IMR-90 (cell line): Measurements from ENCODE around the gene PIK3CB. TPM values are rescaled to one million over a fixed set of nuclear protein-coding genes. Genes with fewer than 3 reads are reported as not detected.

Experiments used
- ATAC-seq: fragments of 200-7000 bp; cut with Tn5 transposase; 2 replicates; pipeline ENCODE4 v1.9.1; 2020; ENCODE audit warnings: low read depth, mild to moderate bottlenecking, moderate library complexity
- BruUV-seq: library from RNA; stranded (reverse); fragments of 400-500 nt; replicated peaks from 2 replicates; lab custom pipeline; 2021; lab: Mats Ljungman, UMichigan
- CTCF ChIA-PET: fragments of 300-600 bp; formaldehyde crosslinking; extraction: SDS; loops from one replicate; lab custom pipeline; 2021; ENCODE audit warnings: antibody characterized with exemption; lab: Yijun Ruan, JAX
- POLR2A ChIA-PET: fragments of 300-600 bp; sonication (Branson Sonifier 250); formaldehyde crosslinking; loops from one replicate; lab custom pipeline; 2022; ENCODE audit warnings: antibody characterized with exemption; ENCODE audit not compliant: unreplicated experiment; lab: Charles Lee
- DNase-seq: peaks from one replicate; pipeline ENCODE4 v3.0.0; 2013
- H2AFZ ChIP-seq: replicated peaks from 2 replicates; pipeline ENCODE3; 2013; ENCODE audit warnings: low read length, mild to moderate bottlenecking; ENCODE audit not compliant: poor library complexity
- H2AK5ac ChIP-seq: 2 replicates; pipeline ENCODE4 v1.6.1; 2013; ENCODE audit warnings: low read depth, low read length, inconsistent platforms
- H2AK9ac ChIP-seq: replicated peaks from 2 replicates; pipeline ENCODE3; 2013; ENCODE audit warnings: mild to moderate bottlenecking, low read depth, low read length, moderate library complexity; ENCODE audit not compliant: poor library complexity
- H2BK120ac ChIP-seq: 2 replicates; pipeline ENCODE4 v1.6.1; 2013; ENCODE audit warnings: low read depth, low read length, inconsistent platforms
- H2BK15ac ChIP-seq: 3 replicates; pipeline ENCODE4 v1.6.1; 2013; ENCODE audit warnings: low read depth, low read length, inconsistent platforms
- H2BK20ac ChIP-seq: 2 replicates; pipeline ENCODE4 v1.6.1; 2013; ENCODE audit warnings: low read depth, mild to moderate bottlenecking, inconsistent platforms, low read length, moderate library complexity
- H2BK5ac ChIP-seq: 2 replicates; pipeline ENCODE4 v1.6.1; 2013; ENCODE audit warnings: mild to moderate bottlenecking, low read depth, low read length, inconsistent platforms; ENCODE audit not compliant: poor library complexity, severe bottlenecking
- H3K14ac ChIP-seq: replicated peaks from 2 replicates; pipeline ENCODE4 v1.6.1; 2013; ENCODE audit warnings: low read depth, low read length, inconsistent platforms
- H3K18ac ChIP-seq: 2 replicates; pipeline ENCODE4 v1.6.1; 2013; ENCODE audit warnings: low read depth, low read length, control low read depth
- H3K23ac ChIP-seq: 2 replicates; pipeline ENCODE4 v1.6.1; 2013; ENCODE audit warnings: low read depth, low read length, inconsistent platforms
- H3K27ac ChIP-seq: 2 replicates; pipeline ENCODE4 v1.5.1; 2013; ENCODE audit warnings: mild to moderate bottlenecking, control low read depth, low read length; ENCODE audit not compliant: insufficient read depth
- H3K27me3 ChIP-seq: 2 replicates; pipeline ENCODE4 v1.6.1; 2013; ENCODE audit warnings: low read length; ENCODE audit not compliant: control insufficient read depth, insufficient read depth
- H3K36me3 ChIP-seq: 2 replicates; pipeline ENCODE4 v1.6.1; 2013; ENCODE audit warnings: low read length, mixed read lengths; ENCODE audit not compliant: control insufficient read depth, insufficient read depth
- H3K4ac ChIP-seq: 2 replicates; pipeline ENCODE4 v1.6.1; 2013; ENCODE audit warnings: low read depth, low read length, inconsistent platforms
- H3K4me1 ChIP-seq: 2 replicates; pipeline ENCODE4 v1.6.1; 2013; ENCODE audit warnings: low read length, mixed read lengths; ENCODE audit not compliant: control insufficient read depth, insufficient read depth
- H3K4me2 ChIP-seq: 2 replicates; pipeline ENCODE4 v1.6.1; 2013; ENCODE audit warnings: low read depth, mild to moderate bottlenecking, control low read depth, low read length, moderate library complexity
- H3K4me3 ChIP-seq: 2 replicates; pipeline ENCODE4 v1.5.1; 2013; ENCODE audit warnings: low read depth, mild to moderate bottlenecking, control low read depth, low read length, moderate library complexity; ENCODE audit not compliant: insufficient read depth
- H3K56ac ChIP-seq: 2 replicates; pipeline ENCODE4 v1.6.1; 2013; ENCODE audit warnings: low read length, inconsistent platforms; ENCODE audit not compliant: insufficient read depth; ENCODE audit errors: extremely low read depth
- H3K79me1 ChIP-seq, 2 experiments: 2 replicates each; pipeline ENCODE4 v1.6.1; 2013; ENCODE audit warnings: low read length in 2 of 2, inconsistent platforms in 1 of 2, low read depth in 1 of 2
- H3K9ac ChIP-seq: 2 replicates; pipeline ENCODE4 v1.6.1; 2013; ENCODE audit warnings: low read depth, low read length, control low read depth
- H3K9me1 ChIP-seq: 2 replicates; pipeline ENCODE4 v1.6.1; 2013; ENCODE audit warnings: low read length, inconsistent platforms; ENCODE audit not compliant: insufficient read depth
- H3K9me3 ChIP-seq: 2 replicates; pipeline ENCODE4 v1.6.1; 2013; ENCODE audit warnings: low read length; ENCODE audit not compliant: control insufficient read depth, insufficient read depth
- H4K20me1 ChIP-seq: 2 replicates; pipeline ENCODE4 v1.6.1; 2013; ENCODE audit warnings: low read length, inconsistent platforms; ENCODE audit not compliant: insufficient read depth
- H4K5ac ChIP-seq: 2 replicates; pipeline ENCODE4 v1.6.1; 2013; ENCODE audit warnings: mild to moderate bottlenecking, low read depth, low read length, control low read depth
- H4K8ac ChIP-seq, 2 experiments: 2 replicates each; pipeline ENCODE4 v1.6.1; 2013; ENCODE audit warnings: low read depth in 2 of 2, low read length in 2 of 2, control low read depth in 1 of 2, inconsistent platforms in 1 of 2
- H4K91ac ChIP-seq: 2 replicates; pipeline ENCODE4 v1.6.1; 2013; ENCODE audit warnings: low read depth, low read length, inconsistent platforms; ENCODE audit not compliant: insufficient read depth
- BHLHE40 ChIP-seq: fragments of 150-350 bp; IDR thresholded peaks from 2 replicates; pipeline ENCODE4 v1.6.1; 2016; ENCODE audit warnings: mild to moderate bottlenecking, low read depth, low read length
- CEBPB ChIP-seq: IDR thresholded peaks from 2 replicates; pipeline ENCODE4 v1.6.1; 2012; ENCODE audit warnings: low read depth, low read length, improper control_type of control experiment
- FOS ChIP-seq: fragments of 150-350 bp; IDR thresholded peaks from 2 replicates; pipeline ENCODE4 v1.6.1; 2016; ENCODE audit warnings: low read depth, low read length
- MAFK ChIP-seq: IDR thresholded peaks from 2 replicates; pipeline ENCODE4 v1.6.1; 2012; ENCODE audit warnings: low read depth, low read length, improper control_type of control experiment
- MXI1 ChIP-seq: IDR thresholded peaks from 2 replicates; pipeline ENCODE4 v1.6.1; 2012; ENCODE audit warnings: low read depth, mild to moderate bottlenecking, low read length, moderate library complexity, borderline replicate concordance
- RAD21 ChIP-seq: IDR thresholded peaks from 2 replicates; pipeline ENCODE4 v1.6.1; 2012; ENCODE audit warnings: low read length, improper control_type of control experiment
- RCOR1 ChIP-seq: IDR thresholded peaks from 2 replicates; pipeline ENCODE4 v1.6.1; 2012; ENCODE audit warnings: mild to moderate bottlenecking, low read length, improper control_type of control experiment; ENCODE audit not compliant: insufficient replicate concordance
- RFX5 ChIP-seq: IDR thresholded peaks from 2 replicates; pipeline ENCODE4 v1.8.0; 2012; ENCODE audit warnings: low read depth, mild to moderate bottlenecking, low read length, moderate library complexity
- SMC3 ChIP-seq: fragments of 150-350 bp; IDR thresholded peaks from 2 replicates; pipeline ENCODE4 v1.6.1; 2016; ENCODE audit warnings: low read depth, mild to moderate bottlenecking, antibody characterized with exemption, low read length, moderate library complexity
- USF2 ChIP-seq: fragments of 150-350 bp; IDR thresholded peaks from 2 replicates; pipeline ENCODE4 v1.6.1; 2017; ENCODE audit warnings: mild to moderate bottlenecking, antibody characterized with exemption, low read length, low read depth
- WGBS, 2 experiments: methylation state at CpG; one replicate each; pipeline versions ENCODE4 v1.1.5 to v1.1.7; 2013; ENCODE audit warnings: missing lambda C conversion rate in 2 of 2; ENCODE audit not compliant: insufficient read length in 1 of 2; ENCODE audit errors: extremely low coverage in 2 of 2; 5-methylcytosine and 5-hydroxymethylcytosine counted together
- dilution Hi-C: fragments of 300-500 bp; cut with HindIII; formaldehyde crosslinking; loops from one replicate; pipeline ENCODE4 v1.14.3; 2018; ENCODE audit warnings: low sequenced_read_pairs; ENCODE audit not compliant: unreplicated experiment
- in situ Hi-C: fragments of 300-500 bp; cut with MboI; formaldehyde crosslinking; loops from 3 replicates; pipeline ENCODE4 v1.14.3; 2019; ENCODE audit warnings: low sequenced_read_pairs, inconsistent platforms, mixed read lengths
- intact Hi-C: fragments of 100-400 bp; cut with micrococcal nuclease; formaldehyde crosslinking; loops from 2 replicates; pipeline ENCODE4 v1.10.0; 2022
- polyA plus RNA-seq, 3 experiments: library from polyadenylated mRNA; depleted of rRNA; stranded (reverse); fragments of >200 nt; gene quantifications; 2 replicates each; pipeline ENCODE4 v1.2.3, GENCODE V29; 2012; ENCODE audit warnings: low replicate concordance in 1 of 3
- total RNA-seq: library from RNA; depleted of rRNA; stranded (reverse); fragments of >200 nt; gene quantifications from 2 replicates; pipeline ENCODE4 v1.2.3, GENCODE V29; 2012
- TF ChIP-seq, protein P1 (sequence below): conservative IDR thresholded peaks from 2 replicates; pipeline ENCODE4 v1.5.1; 2012; ENCODE audit warnings: mild to moderate bottlenecking, low read depth, low read length, improper control_type of control experiment

Gene PIK3CB
- total and polyA plus RNA-seq, 2 of the 4 experiments (the other 2 are of a cell fraction): 6.3 to 6.8 TPM

DNA sequence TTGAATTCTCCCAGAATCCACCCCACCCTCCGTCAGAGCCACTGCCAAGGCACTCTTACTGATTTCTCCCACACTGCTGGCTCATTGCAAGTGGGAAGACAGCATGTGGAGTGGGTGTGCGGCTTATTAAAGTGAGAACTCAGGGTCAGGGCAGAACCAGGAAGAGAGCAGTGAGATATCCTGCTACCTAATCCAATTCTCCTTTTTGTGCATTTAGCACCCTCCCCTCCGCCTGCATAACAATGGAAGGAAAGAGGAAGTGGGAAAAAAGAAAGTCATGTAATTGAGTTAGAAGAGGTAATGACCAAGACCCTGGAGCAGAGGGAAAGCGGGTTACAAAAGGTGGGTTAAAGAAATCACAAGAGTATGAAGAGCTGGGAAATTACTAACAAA is 27.8 kb upstream of the PIK3CB start:
- peaks cover 13% of the 10 kb centered on the region for H3K9me1 ChIP-seq
- H4K20me1 ChIP-seq: no peaks in the 10 kb centered on the region
- no peak overlapping the region for H3K23ac ChIP-seq
- dilution Hi-C loops: no loop called here
- DNase-seq (no peak), ATAC-seq (peak; percentile 7; the same call in 1 of the 2 replicates)
- H2BK5ac ChIP-seq: no peak overlapping the region
- BruUV-seq: no TSS peak
- TF ChIP-seq RFX5 (no peak), RCOR1 (no peak), CEBPB (no peak), BHLHE40 (no peak), MAFK (no peak), SMC3 (no peak), RAD21 (no peak), MXI1 (no peak), FOS (no peak), USF2 (no peak)
- TF ChIP-seq, protein P1, sequence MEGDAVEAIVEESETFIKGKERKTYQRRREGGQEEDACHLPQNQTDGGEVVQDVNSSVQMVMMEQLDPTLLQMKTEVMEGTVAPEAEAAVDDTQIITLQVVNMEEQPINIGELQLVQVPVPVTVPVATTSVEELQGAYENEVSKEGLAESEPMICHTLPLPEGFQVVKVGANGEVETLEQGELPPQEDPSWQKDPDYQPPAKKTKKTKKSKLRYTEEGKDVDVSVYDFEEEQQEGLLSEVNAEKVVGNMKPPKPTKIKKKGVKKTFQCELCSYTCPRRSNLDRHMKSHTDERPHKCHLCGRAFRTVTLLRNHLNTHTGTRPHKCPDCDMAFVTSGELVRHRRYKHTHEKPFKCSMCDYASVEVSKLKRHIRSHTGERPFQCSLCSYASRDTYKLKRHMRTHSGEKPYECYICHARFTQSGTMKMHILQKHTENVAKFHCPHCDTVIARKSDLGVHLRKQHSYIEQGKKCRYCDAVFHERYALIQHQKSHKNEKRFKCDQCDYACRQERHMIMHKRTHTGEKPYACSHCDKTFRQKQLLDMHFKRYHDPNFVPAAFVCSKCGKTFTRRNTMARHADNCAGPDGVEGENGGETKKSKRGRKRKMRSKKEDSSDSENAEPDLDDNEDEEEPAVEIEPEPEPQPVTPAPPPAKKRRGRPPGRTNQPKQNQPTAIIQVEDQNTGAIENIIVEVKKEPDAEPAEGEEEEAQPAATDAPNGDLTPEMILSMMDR: no peak
- H3K4ac ChIP-seq: no peak overlapping the region; the same call in 1 of the 2 replicates
- H3K9me3 ChIP-seq: no peaks in the 10 kb centered on the region
- H3K4me1 ChIP-seq: peaks cover 15% of the 10 kb centered on the region
- H3K14ac ChIP-seq: no peak overlapping the region; the same call in 1 of the 2 replicates
- 89% methylated on average over 1 of the region's 4 CpGs; no CpG with 5 or more reads in 1 of the 2 experiments for WGBS, 2 experiments
- peak overlapping the region; percentile 56; the same call in 1 of the 2 replicates for H2BK120ac ChIP-seq
- 0 out of 2 replicates have a peak overlapping the region, but pooled peaks have one; percentile 6 for H3K56ac ChIP-seq
- H3K79me1 ChIP-seq: no peaks in the 10 kb centered on the region
- H3K9ac ChIP-seq: no peak overlapping the region
- peak overlapping the region; percentile 33; the same call in 1 of the 3 replicates for H2BK15ac ChIP-seq
- peak overlapping the region; percentile 21 for H2BK20ac ChIP-seq
- peak overlapping the region; percentile 6; the same call in 1 of the 2 replicates for H3K4me2 ChIP-seq
- ChIA-PET CTCF (no interaction called here), POLR2A (no interaction called here)
- peak overlapping the region; percentile 67 for H2AK9ac ChIP-seq
- H3K27me3 ChIP-seq: no peaks in the 10 kb centered on the region
- no peak overlapping the region for H3K27ac ChIP-seq
- H3K4me3 ChIP-seq: no peak overlapping the region
- H2AFZ ChIP-seq: peak overlapping the region; percentile 88
- H2AK5ac ChIP-seq: 0 out of 2 replicates have a peak overlapping the region, but pooled peaks have one; percentile 18
- in situ Hi-C loops: no loop called here
- intact Hi-C loops: no loop called here
- H4K8ac ChIP-seq: peak overlapping the region in 1 of 2 experiments; percentile 67; a peak in 2 of 4 replicates
- H4K91ac ChIP-seq: peak overlapping the region; percentile 39; the same call in 1 of the 2 replicates
- 0 out of 2 replicates have a peak overlapping the region, but pooled peaks have one; percentile 3 for H3K18ac ChIP-seq
- H4K5ac ChIP-seq: peak overlapping the region; percentile 46; the same call in 1 of the 2 replicates
- no peaks in the 10 kb centered on the region for H3K36me3 ChIP-seq
